WTC11 (cell line): ENCODE results near the gene IFT52. TPM values are rescaled to one million over a fixed set of nuclear protein-coding genes. Genes with fewer than 3 reads are reported as not detected.
A peak's percentile ranks its signal among the peaks of the same experiment; 100 is the strongest.

Source experiments
- ATAC-seq: fragments of 200-7000 bp; cut with Tn5 transposase; 2 replicates; pipeline ENCODE4 v1.10.0; 2021; ENCODE audit warnings: mild to moderate bottlenecking, moderate library complexity
- CTCF ChIA-PET: fragments of 300-600 bp; sonication (Branson Sonifier 250); formaldehyde crosslinking; loops from one replicate; lab custom pipeline; 2021; ENCODE audit warnings: antibody characterized with exemption; lab: Charles Lee
- POLR2A ChIA-PET: fragments of 350-600 bp; sonication (Branson Sonifier 250); formaldehyde crosslinking; loops from one replicate; lab custom pipeline; 2021; ENCODE audit warnings: antibody characterized with exemption; lab: Charles Lee
- DNase-seq: peaks from one replicate; pipeline ENCODE4 v3.0.0; 2021; ENCODE audit warnings: low spot score
- H3K27ac Mint-ChIP-seq: 2 replicates; pipeline ENCODE4 v1.8.0; 2021; ENCODE audit warnings: mixed read lengths
- H3K27me3 Mint-ChIP-seq: 2 replicates; pipeline ENCODE4 v1.8.0; 2021; ENCODE audit warnings: low read depth, mild to moderate bottlenecking, moderate library complexity, mixed read lengths
- H3K36me3 Mint-ChIP-seq: 2 replicates; pipeline ENCODE4 v1.8.0; 2021; ENCODE audit warnings: mixed read lengths
- H3K4me1 Mint-ChIP-seq: 2 replicates; pipeline ENCODE4 v1.8.0; 2022; ENCODE audit warnings: mixed read lengths
- H3K4me3 Mint-ChIP-seq: 2 replicates; pipeline ENCODE4 v1.8.0; 2021; ENCODE audit warnings: mild to moderate bottlenecking, moderate library complexity, mixed read lengths
- H3K9me3 Mint-ChIP-seq: 2 replicates; pipeline ENCODE4 v1.8.0; 2021; ENCODE audit warnings: mixed read lengths
- CBFB ChIP-seq: sonication (generic); formaldehyde crosslinking; IDR thresholded peaks from 2 replicates; pipeline ENCODE4 v1.8.1; 2022; ENCODE audit warnings: mild to moderate bottlenecking, low read depth, missing genetic modification reagents
- CREB1 ChIP-seq: sonication (generic); formaldehyde crosslinking; IDR thresholded peaks from 2 replicates; pipeline ENCODE4 v1.8.0; 2023; ENCODE audit warnings: mild to moderate bottlenecking, missing genetic modification reagents
- EMX1 ChIP-seq: fragments of 250-450 bp; sonication (Bioruptor Pico); IDR thresholded peaks from 2 replicates; pipeline ENCODE4 v1.8.0; 2021; ENCODE audit warnings: mild to moderate bottlenecking
- ESRRA ChIP-seq: sonication (generic); formaldehyde crosslinking; IDR thresholded peaks from 2 replicates; pipeline ENCODE4 v1.8.1; 2022; ENCODE audit warnings: mild to moderate bottlenecking, missing genetic modification reagents, borderline replicate concordance
- ETV6 ChIP-seq: sonication (generic); formaldehyde crosslinking; IDR thresholded peaks from 2 replicates; pipeline ENCODE4 v1.8.1; 2022; ENCODE audit warnings: mild to moderate bottlenecking, missing genetic modification reagents
- HMGA2 ChIP-seq: fragments of 250-450 bp; sonication (Bioruptor Pico); IDR thresholded peaks from 2 replicates; pipeline ENCODE4 v1.4.0; 2021; ENCODE audit warnings: mild to moderate bottlenecking, moderate library complexity
- MXD4 ChIP-seq: fragments of 250-450 bp; sonication (Bioruptor Pico); IDR thresholded peaks from 2 replicates; pipeline ENCODE4 v1.8.0; 2021; ENCODE audit warnings: mild to moderate bottlenecking, moderate library complexity, borderline replicate concordance
- OVOL2 ChIP-seq: fragments of 250-450 bp; sonication (Bioruptor Pico); IDR thresholded peaks from 2 replicates; pipeline ENCODE4 v1.9.0; 2021; ENCODE audit warnings: mild to moderate bottlenecking, borderline replicate concordance
- PRRX2 ChIP-seq: fragments of 250-450 bp; sonication (Bioruptor Pico); IDR thresholded peaks from 2 replicates; pipeline ENCODE4 v1.8.0; 2021; ENCODE audit warnings: mild to moderate bottlenecking
- RORB ChIP-seq: fragments of 250-450 bp; sonication (Bioruptor Pico); IDR thresholded peaks from 2 replicates; pipeline ENCODE4 v1.9.0; 2021; ENCODE audit warnings: mild to moderate bottlenecking
- SMAD3 ChIP-seq: sonication (generic); formaldehyde crosslinking; IDR thresholded peaks from 2 replicates; pipeline ENCODE4 v1.8.0; 2022; ENCODE audit warnings: missing genetic modification reagents, mild to moderate bottlenecking, borderline replicate concordance
- TEAD4 ChIP-seq: sonication (generic); formaldehyde crosslinking; IDR thresholded peaks from 2 replicates; pipeline ENCODE4 v1.8.0; 2022; ENCODE audit warnings: mild to moderate bottlenecking, missing genetic modification reagents
- total RNA-seq: library from RNA; stranded (reverse); gene quantifications from 3 replicates; pipeline ENCODE4 v1.2.3, GENCODE V29; 2021
- TF ChIP-seq, protein P1 (sequence below): fragments of 200-600 bp; IDR thresholded peaks from 2 replicates; pipeline ENCODE4 v1.8.0; 2022; ENCODE audit warnings: antibody characterized with exemption
- TF ChIP-seq, protein P2 (sequence below): fragments of 250-450 bp; sonication (Bioruptor Pico); IDR thresholded peaks from 2 replicates; pipeline ENCODE4 v1.9.0; 2021; ENCODE audit warnings: moderate library complexity, mild to moderate bottlenecking, inconsistent platforms, borderline replicate concordance
- TF ChIP-seq, protein P3 (sequence below): sonication (generic); formaldehyde crosslinking; IDR thresholded peaks from 2 replicates; pipeline ENCODE4 v1.8.1; 2023; ENCODE audit warnings: mild to moderate bottlenecking, missing genetic modification reagents
- TF ChIP-seq, protein P4 (sequence below): sonication (generic); formaldehyde crosslinking; IDR thresholded peaks from 2 replicates; pipeline ENCODE4 v1.8.1; 2023; ENCODE audit warnings: mild to moderate bottlenecking, missing genetic modification reagents, moderate library complexity

Gene IFT52
- total RNA-seq, 1 experiment from 2014 or later: 27.5 TPM

GRCh38 chr20:43662943-43663655, 72.4 kb downstream of the IFT52 start (continued):
- TF ChIP-seq RORB (CRISPR knock-in tag) (no peak), MXD4 (CRISPR knock-in tag) (no peak)
- TF ChIP-seq, protein P1, sequence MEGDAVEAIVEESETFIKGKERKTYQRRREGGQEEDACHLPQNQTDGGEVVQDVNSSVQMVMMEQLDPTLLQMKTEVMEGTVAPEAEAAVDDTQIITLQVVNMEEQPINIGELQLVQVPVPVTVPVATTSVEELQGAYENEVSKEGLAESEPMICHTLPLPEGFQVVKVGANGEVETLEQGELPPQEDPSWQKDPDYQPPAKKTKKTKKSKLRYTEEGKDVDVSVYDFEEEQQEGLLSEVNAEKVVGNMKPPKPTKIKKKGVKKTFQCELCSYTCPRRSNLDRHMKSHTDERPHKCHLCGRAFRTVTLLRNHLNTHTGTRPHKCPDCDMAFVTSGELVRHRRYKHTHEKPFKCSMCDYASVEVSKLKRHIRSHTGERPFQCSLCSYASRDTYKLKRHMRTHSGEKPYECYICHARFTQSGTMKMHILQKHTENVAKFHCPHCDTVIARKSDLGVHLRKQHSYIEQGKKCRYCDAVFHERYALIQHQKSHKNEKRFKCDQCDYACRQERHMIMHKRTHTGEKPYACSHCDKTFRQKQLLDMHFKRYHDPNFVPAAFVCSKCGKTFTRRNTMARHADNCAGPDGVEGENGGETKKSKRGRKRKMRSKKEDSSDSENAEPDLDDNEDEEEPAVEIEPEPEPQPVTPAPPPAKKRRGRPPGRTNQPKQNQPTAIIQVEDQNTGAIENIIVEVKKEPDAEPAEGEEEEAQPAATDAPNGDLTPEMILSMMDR: no peak

GRCh38 chr20:43665466-43666176, 74.9 kb downstream of the IFT52 start:
- DNase-seq (no peak), ATAC-seq (no peak)
- Mint-ChIP-seq H3K4me1 (peaks cover 4% of the 10 kb centered on the region), H3K9me3 (no peaks in the 10 kb centered on the region), H3K36me3 (peaks cover 4% of the 10 kb centered on the region; the same call in 1 of the 2 replicates), H3K27ac (no peak overlapping the region), H3K4me3 (peak overlapping the region; percentile 33; the same call in 1 of the 2 replicates), H3K27me3 (peaks cover 22% of the 10 kb centered on the region)
- POLR2A ChIA-PET: interaction anchor here (0.7 kb wide), 1 partner anchor 58 kb away, joined by 3 read pairs; no protein-coding TSS in a partner anchor
- CTCF ChIA-PET: interaction anchor here (0.7 to 3.4 kb wide), 3 partner anchors 128 to 1708 kb away, joined by 3 to 13 read pairs (median 3); no protein-coding TSS in a partner anchor
- TF ChIP-seq EMX1: no peak
- TF ChIP-seq TEAD4 (CRISPR knock-in tag): no peak
- TF ChIP-seq OVOL2 (CRISPR knock-in tag): no peak
- TF ChIP-seq PRRX2 (CRISPR knock-in tag): no peak
- no peak for TF ChIP-seq HMGA2 (CRISPR knock-in tag)
- no peak for TF ChIP-seq CBFB (CRISPR knock-in tag)
- TF ChIP-seq ETV6: no peak
- no peak for TF ChIP-seq ESRRA (CRISPR knock-in tag)
- no peak for TF ChIP-seq SMAD3 (CRISPR knock-in tag)
- TF ChIP-seq, protein P2, sequence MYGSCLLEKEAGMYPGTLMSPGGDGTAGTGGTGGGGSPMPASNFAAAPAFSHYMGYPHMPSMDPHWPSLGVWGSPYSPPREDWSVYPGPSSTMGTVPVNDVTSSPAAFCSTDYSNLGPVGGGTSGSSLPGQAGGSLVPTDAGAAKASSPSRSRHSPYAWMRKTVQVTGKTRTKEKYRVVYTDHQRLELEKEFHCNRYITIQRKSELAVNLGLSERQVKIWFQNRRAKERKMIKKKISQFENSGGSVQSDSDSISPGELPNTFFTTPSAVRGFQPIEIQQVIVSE: no peak
- no peak for TF ChIP-seq MXD4 (CRISPR knock-in tag)
- TF ChIP-seq, protein P3, sequence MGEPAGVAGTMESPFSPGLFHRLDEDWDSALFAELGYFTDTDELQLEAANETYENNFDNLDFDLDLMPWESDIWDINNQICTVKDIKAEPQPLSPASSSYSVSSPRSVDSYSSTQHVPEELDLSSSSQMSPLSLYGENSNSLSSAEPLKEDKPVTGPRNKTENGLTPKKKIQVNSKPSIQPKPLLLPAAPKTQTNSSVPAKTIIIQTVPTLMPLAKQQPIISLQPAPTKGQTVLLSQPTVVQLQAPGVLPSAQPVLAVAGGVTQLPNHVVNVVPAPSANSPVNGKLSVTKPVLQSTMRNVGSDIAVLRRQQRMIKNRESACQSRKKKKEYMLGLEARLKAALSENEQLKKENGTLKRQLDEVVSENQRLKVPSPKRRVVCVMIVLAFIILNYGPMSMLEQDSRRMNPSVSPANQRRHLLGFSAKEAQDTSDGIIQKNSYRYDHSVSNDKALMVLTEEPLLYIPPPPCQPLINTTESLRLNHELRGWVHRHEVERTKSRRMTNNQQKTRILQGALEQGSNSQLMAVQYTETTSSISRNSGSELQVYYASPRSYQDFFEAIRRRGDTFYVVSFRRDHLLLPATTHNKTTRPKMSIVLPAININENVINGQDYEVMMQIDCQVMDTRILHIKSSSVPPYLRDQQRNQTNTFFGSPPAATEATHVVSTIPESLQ (CRISPR knock-in tag): no peak
- TF ChIP-seq CREB1 (CRISPR knock-in tag): no peak
- TF ChIP-seq, protein P4, sequence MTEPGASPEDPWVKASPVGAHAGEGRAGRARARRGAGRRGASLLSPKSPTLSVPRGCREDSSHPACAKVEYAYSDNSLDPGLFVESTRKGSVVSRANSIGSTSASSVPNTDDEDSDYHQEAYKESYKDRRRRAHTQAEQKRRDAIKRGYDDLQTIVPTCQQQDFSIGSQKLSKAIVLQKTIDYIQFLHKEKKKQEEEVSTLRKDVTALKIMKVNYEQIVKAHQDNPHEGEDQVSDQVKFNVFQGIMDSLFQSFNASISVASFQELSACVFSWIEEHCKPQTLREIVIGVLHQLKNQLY (CRISPR knock-in tag): no peak
